OCI-LY7 (cell line): ENCODE results near the gene SHMT1.
"Not testable (repeated sequence)": the region's sequence is repeated elsewhere in the genome, so short reads cannot be mapped to it uniquely, and the experiment has no call there.

Experiments used
- CTCF ChIP-seq: fragments of 200-600 bp; sonication (generic); conservative IDR thresholded peaks from 2 replicates; pipeline ENCODE4 v1.5.1; 2014; ENCODE audit warnings: mild to moderate bottlenecking, antibody characterized with exemption, low read length, moderate library complexity, mixed read lengths
- EZH2phosphoT487 ChIP-seq: fragments of 200-600 bp; sonication (generic); IDR thresholded peaks from 2 replicates; pipeline ENCODE4 v1.6.1; 2018; ENCODE audit warnings: low read depth, borderline replicate concordance, mild to moderate bottlenecking, mixed run types, antibody characterized with exemption, low read length, moderate library complexity, mixed read lengths

GRCh38 chr17:18303206-18303605 is 60.1 kb downstream of the SHMT1 start:
- not testable (repeated sequence) for TF ChIP-seq CTCF, EZH2phosphoT487
